GM23338 (cell line): ENCODE data around the gene SPEM2. TPM values are rescaled to one million over a fixed set of nuclear protein-coding genes. Genes with fewer than 3 reads are reported as not detected.

Source experiments
- POLR2AphosphoS5 ChIP-seq: IDR thresholded peaks from 2 replicates; pipeline ENCODE4 v1.6.1; 2016; ENCODE audit warnings: antibody characterized with exemption, low read depth
- STAT1 ChIP-seq: IDR thresholded peaks from one replicate; pipeline ENCODE4 v1.6.1; 2016; ENCODE audit warnings: antibody characterized with exemption; ENCODE audit not compliant: unreplicated experiment
- ZNF114 ChIP-seq: fragments of 250-450 bp; sonication (Bioruptor Pico); IDR thresholded peaks from 2 replicates; pipeline ENCODE4 v1.5.0; 2020; ENCODE audit warnings: mild to moderate bottlenecking, moderate library complexity
- ZNF331 ChIP-seq: fragments of 250-450 bp; sonication (Bioruptor Pico); IDR thresholded peaks from 2 replicates; pipeline ENCODE4 v1.5.0; 2020; ENCODE audit warnings: low read depth, mild to moderate bottlenecking, moderate library complexity
- polyA plus RNA-seq: library from polyadenylated mRNA; unstranded; fragments of >200 nt; fragmentation: Nextera tagmentation; extraction: Ambion mirVana; gene quantifications from 2 replicates; pipeline ENCODE4 v1.2.1, GENCODE V29; 2016
- total RNA-seq: library from RNA; depleted of rRNA; stranded (reverse); fragments of >200 nt; shearing (Covaris generic); gene quantifications from 2 replicates; pipeline ENCODE4 v1.2.3, GENCODE V29; 2014
- TF ChIP-seq, protein P1 (sequence below): fragments of 250-450 bp; sonication (Bioruptor Pico); IDR thresholded peaks from 2 replicates; pipeline ENCODE4 v1.5.0; 2020; ENCODE audit warnings: mild to moderate bottlenecking, moderate library complexity
- TF ChIP-seq, protein P2 (sequence below): IDR thresholded peaks from one replicate; pipeline ENCODE4 v1.6.1; 2018; ENCODE audit warnings: antibody characterized with exemption; ENCODE audit not compliant: unreplicated experiment
- TF ChIP-seq, protein P3 (sequence below): IDR thresholded peaks from 2 replicates; pipeline ENCODE4 v1.6.1; 2016; ENCODE audit warnings: antibody characterized with exemption

The SPEM2 gene
- total and polyA plus RNA-seq, 2 experiments from 2014 or later, result not detected

- TF ChIP-seq, protein P1, sequence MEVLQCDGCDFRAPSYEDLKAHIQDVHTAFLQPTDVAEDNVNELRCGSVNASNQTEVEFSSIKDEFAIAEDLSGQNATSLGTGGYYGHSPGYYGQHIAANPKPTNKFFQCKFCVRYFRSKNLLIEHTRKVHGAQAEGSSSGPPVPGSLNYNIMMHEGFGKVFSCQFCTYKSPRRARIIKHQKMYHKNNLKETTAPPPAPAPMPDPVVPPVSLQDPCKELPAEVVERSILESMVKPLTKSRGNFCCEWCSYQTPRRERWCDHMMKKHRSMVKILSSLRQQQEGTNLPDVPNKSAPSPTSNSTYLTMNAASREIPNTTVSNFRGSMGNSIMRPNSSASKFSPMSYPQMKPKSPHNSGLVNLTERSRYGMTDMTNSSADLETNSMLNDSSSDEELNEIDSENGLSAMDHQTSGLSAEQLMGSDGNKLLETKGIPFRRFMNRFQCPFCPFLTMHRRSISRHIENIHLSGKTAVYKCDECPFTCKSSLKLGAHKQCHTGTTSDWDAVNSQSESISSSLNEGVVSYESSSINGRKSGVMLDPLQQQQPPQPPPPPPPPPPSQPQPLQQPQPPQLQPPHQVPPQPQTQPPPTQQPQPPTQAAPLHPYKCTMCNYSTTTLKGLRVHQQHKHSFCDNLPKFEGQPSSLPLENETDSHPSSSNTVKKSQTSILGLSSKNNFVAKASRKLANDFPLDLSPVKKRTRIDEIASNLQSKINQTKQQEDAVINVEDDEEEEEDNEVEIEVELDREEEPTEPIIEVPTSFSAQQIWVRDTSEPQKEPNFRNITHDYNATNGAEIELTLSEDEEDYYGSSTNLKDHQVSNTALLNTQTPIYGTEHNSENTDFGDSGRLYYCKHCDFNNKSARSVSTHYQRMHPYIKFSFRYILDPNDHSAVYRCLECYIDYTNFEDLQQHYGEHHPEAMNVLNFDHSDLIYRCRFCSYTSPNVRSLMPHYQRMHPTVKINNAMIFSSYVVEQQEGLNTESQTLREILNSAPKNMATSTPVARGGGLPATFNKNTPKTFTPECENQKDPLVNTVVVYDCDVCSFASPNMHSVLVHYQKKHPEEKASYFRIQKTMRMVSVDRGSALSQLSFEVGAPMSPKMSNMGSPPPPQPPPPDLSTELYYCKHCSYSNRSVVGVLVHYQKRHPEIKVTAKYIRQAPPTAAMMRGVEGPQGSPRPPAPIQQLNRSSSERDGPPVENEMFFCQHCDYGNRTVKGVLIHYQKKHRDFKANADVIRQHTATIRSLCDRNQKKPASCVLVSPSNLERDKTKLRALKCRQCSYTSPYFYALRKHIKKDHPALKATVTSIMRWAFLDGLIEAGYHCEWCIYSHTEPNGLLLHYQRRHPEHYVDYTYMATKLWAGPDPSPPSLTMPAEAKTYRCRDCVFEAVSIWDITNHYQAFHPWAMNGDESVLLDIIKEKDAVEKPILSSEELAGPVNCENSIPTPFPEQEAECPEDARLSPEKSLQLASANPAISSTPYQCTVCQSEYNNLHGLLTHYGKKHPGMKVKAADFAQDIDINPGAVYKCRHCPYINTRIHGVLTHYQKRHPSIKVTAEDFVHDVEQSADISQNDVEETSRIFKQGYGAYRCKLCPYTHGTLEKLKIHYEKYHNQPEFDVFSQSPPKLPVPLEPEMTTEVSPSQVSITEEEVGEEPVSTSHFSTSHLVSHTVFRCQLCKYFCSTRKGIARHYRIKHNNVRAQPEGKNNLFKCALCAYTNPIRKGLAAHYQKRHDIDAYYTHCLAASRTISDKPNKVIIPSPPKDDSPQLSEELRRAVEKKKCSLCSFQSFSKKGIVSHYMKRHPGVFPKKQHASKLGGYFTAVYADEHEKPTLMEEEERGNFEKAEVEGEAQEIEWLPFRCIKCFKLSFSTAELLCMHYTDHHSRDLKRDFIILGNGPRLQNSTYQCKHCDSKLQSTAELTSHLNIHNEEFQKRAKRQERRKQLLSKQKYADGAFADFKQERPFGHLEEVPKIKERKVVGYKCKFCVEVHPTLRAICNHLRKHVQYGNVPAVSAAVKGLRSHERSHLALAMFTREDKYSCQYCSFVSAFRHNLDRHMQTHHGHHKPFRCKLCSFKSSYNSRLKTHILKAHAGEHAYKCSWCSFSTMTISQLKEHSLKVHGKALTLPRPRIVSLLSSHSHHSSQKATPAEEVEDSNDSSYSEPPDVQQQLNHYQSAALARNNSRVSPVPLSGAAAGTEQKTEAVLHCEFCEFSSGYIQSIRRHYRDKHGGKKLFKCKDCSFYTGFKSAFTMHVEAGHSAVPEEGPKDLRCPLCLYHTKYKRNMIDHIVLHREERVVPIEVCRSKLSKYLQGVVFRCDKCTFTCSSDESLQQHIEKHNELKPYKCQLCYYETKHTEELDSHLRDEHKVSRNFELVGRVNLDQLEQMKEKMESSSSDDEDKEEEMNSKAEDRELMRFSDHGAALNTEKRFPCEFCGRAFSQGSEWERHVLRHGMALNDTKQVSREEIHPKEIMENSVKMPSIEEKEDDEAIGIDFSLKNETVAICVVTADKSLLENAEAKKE (CRISPR knock-in tag), result no peak
- no peak for TF ChIP-seq ZNF331 (CRISPR knock-in tag)
- no peak for TF ChIP-seq ZNF114
- no peak for TF ChIP-seq POLR2AphosphoS5
- TF ChIP-seq, protein P2, sequence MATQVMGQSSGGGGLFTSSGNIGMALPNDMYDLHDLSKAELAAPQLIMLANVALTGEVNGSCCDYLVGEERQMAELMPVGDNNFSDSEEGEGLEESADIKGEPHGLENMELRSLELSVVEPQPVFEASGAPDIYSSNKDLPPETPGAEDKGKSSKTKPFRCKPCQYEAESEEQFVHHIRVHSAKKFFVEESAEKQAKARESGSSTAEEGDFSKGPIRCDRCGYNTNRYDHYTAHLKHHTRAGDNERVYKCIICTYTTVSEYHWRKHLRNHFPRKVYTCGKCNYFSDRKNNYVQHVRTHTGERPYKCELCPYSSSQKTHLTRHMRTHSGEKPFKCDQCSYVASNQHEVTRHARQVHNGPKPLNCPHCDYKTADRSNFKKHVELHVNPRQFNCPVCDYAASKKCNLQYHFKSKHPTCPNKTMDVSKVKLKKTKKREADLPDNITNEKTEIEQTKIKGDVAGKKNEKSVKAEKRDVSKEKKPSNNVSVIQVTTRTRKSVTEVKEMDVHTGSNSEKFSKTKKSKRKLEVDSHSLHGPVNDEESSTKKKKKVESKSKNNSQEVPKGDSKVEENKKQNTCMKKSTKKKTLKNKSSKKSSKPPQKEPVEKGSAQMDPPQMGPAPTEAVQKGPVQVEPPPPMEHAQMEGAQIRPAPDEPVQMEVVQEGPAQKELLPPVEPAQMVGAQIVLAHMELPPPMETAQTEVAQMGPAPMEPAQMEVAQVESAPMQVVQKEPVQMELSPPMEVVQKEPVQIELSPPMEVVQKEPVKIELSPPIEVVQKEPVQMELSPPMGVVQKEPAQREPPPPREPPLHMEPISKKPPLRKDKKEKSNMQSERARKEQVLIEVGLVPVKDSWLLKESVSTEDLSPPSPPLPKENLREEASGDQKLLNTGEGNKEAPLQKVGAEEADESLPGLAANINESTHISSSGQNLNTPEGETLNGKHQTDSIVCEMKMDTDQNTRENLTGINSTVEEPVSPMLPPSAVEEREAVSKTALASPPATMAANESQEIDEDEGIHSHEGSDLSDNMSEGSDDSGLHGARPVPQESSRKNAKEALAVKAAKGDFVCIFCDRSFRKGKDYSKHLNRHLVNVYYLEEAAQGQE, result no peak
- TF ChIP-seq STAT1, result no peak
- TF ChIP-seq, protein P3, sequence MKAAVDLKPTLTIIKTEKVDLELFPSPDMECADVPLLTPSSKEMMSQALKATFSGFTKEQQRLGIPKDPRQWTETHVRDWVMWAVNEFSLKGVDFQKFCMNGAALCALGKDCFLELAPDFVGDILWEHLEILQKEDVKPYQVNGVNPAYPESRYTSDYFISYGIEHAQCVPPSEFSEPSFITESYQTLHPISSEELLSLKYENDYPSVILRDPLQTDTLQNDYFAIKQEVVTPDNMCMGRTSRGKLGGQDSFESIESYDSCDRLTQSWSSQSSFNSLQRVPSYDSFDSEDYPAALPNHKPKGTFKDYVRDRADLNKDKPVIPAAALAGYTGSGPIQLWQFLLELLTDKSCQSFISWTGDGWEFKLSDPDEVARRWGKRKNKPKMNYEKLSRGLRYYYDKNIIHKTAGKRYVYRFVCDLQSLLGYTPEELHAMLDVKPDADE, result no peak
Observed at GRCh38 chr17:7405350-7406234, 19.8 kb upstream of the SPEM2 start (continued).
